Panc1 (cell line): Measurements from ENCODE around the gene KCNAB1. TPM values are rescaled to one million over a fixed set of nuclear protein-coding genes. Genes with fewer than 3 reads are reported as not detected.

ENCODE experiments used
- ATAC-seq: fragments of 200-7000 bp; cut with Tn5 transposase; 2 replicates; pipeline ENCODE4 v1.9.1; 2020; ENCODE audit warnings: mild to moderate bottlenecking, moderate library complexity
- BruUV-seq: library from RNA; stranded (reverse); fragments of 400-500 nt; replicated peaks from 2 replicates; lab custom pipeline; 2021; lab: Mats Ljungman, UMichigan
- CTCF ChIA-PET: fragments of 300-600 bp; sonication (Branson Sonifier 250); formaldehyde crosslinking; loops from one replicate; lab custom pipeline; 2022; ENCODE audit warnings: antibody characterized with exemption; lab: Charles Lee
- POLR2A ChIA-PET: fragments of 300-600 bp; sonication (Branson Sonifier 250); formaldehyde crosslinking; loops from one replicate; lab custom pipeline; 2022; ENCODE audit warnings: antibody characterized with exemption; lab: Charles Lee
- DNase-seq: peaks from one replicate; pipeline ENCODE4 v3.0.0-alpha.2; 2010; ENCODE audit warnings: low read depth, low spot score
- H3K27ac ChIP-seq: 2 replicates; pipeline ENCODE4 v1.5.1; 2011; ENCODE audit warnings: mild to moderate bottlenecking, low read length, inconsistent platforms
- H3K27me3 ChIP-seq: fragments of 200-500 bp; sonication (Bioruptor generic); 2 replicates; pipeline ENCODE4 v1.6.0; 2014; ENCODE audit warnings: low read length, inconsistent platforms; ENCODE audit not compliant: control insufficient read depth, insufficient read depth
- H3K36me3 ChIP-seq: fragments of 200-500 bp; sonication (Bioruptor generic); 2 replicates; pipeline ENCODE4 v1.5.1; 2014; ENCODE audit warnings: inconsistent platforms, mild to moderate bottlenecking, low read length, moderate library complexity; ENCODE audit not compliant: control insufficient read depth, insufficient read depth
- H3K4me1 ChIP-seq: 2 replicates; pipeline ENCODE4 v1.5.1; 2011; ENCODE audit warnings: inconsistent platforms, mild to moderate bottlenecking, low read length, moderate library complexity; ENCODE audit not compliant: control insufficient read depth, insufficient read depth
- H3K4me3 ChIP-seq, 2 experiments: 2 replicates each; pipeline ENCODE4 v1.5.1; 2011 to 2012; ENCODE audit warnings: low read depth in 2 of 2, low read length in 2 of 2, mild to moderate bottlenecking in 2 of 2, inconsistent platforms in 1 of 2, moderate library complexity in 1 of 2
- H3K9me3 ChIP-seq: fragments of 200-500 bp; sonication (Bioruptor generic); 2 replicates; pipeline ENCODE4 v1.5.1; 2014; ENCODE audit warnings: low read depth, mild to moderate bottlenecking, inconsistent platforms, low read length, moderate library complexity; ENCODE audit not compliant: control insufficient read depth, insufficient read depth
- CTCF ChIP-seq: fragments of 450-650 bp; IDR thresholded peaks from 2 replicates; pipeline ENCODE4 v1.5.1; 2017; ENCODE audit warnings: mild to moderate bottlenecking
- POLR2AphosphoS5 ChIP-seq: IDR thresholded peaks from 2 replicates; pipeline ENCODE4 v1.6.1; 2012; ENCODE audit warnings: mild to moderate bottlenecking, low read depth, low read length, moderate library complexity
- SIN3A ChIP-seq: IDR thresholded peaks from 2 replicates; pipeline ENCODE4 v1.6.1; 2012; ENCODE audit warnings: low read depth, mild to moderate bottlenecking, low read length, moderate library complexity, borderline replicate concordance; ENCODE audit not compliant: insufficient read depth
- TCF7L2 ChIP-seq: IDR thresholded peaks from 2 replicates; pipeline ENCODE4 v1.6.1; 2011; ENCODE audit warnings: mild to moderate bottlenecking, low read depth, low read length, inconsistent platforms
- in situ Hi-C: cut with HindIII; loops from 2 replicates; pipeline ENCODE4 v1.10.0; 2016; ENCODE audit warnings: low sequenced_read_pairs, low pct_unique_long_range_greater_than_20kb
- intact Hi-C: fragments of 100-400 bp; cut with micrococcal nuclease; formaldehyde crosslinking; loops from one replicate; pipeline ENCODE4 v1.10.0; 2022; ENCODE audit not compliant: unreplicated experiment
- total RNA-seq: library from RNA; stranded (reverse); gene quantifications from one replicate; pipeline ENCODE4 v1.2.1, GENCODE V29; 2021; ENCODE audit not compliant: unreplicated experiment
- TF ChIP-seq, protein P1 (sequence below), 2 experiments: IDR thresholded peaks; 2 replicates each; pipeline ENCODE4 v1.6.1; 2011 to 2012; ENCODE audit warnings: low read depth in 2 of 2, control low read depth in 1 of 2, low read length in 1 of 2, mild to moderate bottlenecking in 1 of 2, moderate library complexity in 1 of 2; ENCODE audit not compliant: insufficient read depth in 1 of 2

KCNAB1 gene
- total RNA-seq, 1 experiment from 2014 or later: not detected

DNA sequence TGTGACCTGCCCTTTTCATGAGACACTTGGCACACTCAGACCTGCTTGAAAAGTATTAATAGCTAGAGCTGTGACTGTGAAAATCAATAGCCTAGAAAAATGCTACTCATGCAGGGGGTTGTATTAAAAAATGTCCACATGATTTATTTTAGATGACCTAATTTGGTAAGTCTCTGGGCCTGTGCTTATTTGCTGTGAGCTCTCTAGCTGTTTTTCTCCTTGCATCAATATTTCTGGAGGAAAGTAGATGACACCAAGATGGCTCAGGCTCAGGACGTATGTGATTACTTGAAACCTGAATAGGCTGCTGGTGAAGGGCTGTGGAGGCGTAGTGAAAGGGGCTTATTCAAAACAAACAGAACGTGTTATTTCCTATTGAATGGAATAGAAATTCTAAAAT lies 29.5 kb downstream of the KCNAB1 start:
- Histone ChIP-seq H3K4me3 (no peak overlapping the region), H3K36me3 (no peaks in the 10 kb centered on the region), H3K9me3 (no peaks in the 10 kb centered on the region), H3K4me1 (no peaks in the 10 kb centered on the region), H3K27ac (no peak overlapping the region), H3K27me3 (peaks cover 3% of the 10 kb centered on the region; the same call in 1 of the 2 replicates)
- no peak for ATAC-seq
- no peak for DNase-seq
- TF ChIP-seq POLR2AphosphoS5: no peak
- TF ChIP-seq, protein P1, sequence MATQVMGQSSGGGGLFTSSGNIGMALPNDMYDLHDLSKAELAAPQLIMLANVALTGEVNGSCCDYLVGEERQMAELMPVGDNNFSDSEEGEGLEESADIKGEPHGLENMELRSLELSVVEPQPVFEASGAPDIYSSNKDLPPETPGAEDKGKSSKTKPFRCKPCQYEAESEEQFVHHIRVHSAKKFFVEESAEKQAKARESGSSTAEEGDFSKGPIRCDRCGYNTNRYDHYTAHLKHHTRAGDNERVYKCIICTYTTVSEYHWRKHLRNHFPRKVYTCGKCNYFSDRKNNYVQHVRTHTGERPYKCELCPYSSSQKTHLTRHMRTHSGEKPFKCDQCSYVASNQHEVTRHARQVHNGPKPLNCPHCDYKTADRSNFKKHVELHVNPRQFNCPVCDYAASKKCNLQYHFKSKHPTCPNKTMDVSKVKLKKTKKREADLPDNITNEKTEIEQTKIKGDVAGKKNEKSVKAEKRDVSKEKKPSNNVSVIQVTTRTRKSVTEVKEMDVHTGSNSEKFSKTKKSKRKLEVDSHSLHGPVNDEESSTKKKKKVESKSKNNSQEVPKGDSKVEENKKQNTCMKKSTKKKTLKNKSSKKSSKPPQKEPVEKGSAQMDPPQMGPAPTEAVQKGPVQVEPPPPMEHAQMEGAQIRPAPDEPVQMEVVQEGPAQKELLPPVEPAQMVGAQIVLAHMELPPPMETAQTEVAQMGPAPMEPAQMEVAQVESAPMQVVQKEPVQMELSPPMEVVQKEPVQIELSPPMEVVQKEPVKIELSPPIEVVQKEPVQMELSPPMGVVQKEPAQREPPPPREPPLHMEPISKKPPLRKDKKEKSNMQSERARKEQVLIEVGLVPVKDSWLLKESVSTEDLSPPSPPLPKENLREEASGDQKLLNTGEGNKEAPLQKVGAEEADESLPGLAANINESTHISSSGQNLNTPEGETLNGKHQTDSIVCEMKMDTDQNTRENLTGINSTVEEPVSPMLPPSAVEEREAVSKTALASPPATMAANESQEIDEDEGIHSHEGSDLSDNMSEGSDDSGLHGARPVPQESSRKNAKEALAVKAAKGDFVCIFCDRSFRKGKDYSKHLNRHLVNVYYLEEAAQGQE (IDR thresholded peaks at IDR 0.05; ENCODE audit: insufficient read depth in 1 of 2, low read depth in 2 of 2, low read length in 1 of 2): no peak
- no peak for TF ChIP-seq CTCF
- no peak for TF ChIP-seq SIN3A
- TF ChIP-seq TCF7L2: no peak
- intact Hi-C loops (loop anchor here (1.0 to 10.0 kb wide), 2 partner anchors 359 to 985 kb away; no protein-coding TSS in a partner anchor), in situ Hi-C loops (no loop called here)
- ChIA-PET CTCF (interaction anchor here (0.9 to 3.9 kb wide), 5 partner anchors 23 to 987 kb away, joined by 3 to 14 read pairs (median 3); no protein-coding TSS in a partner anchor), POLR2A (no interaction called here)
- BruUV-seq: no TSS peak

- ChIA-PET CTCF (interaction anchor here (0.5 to 3.9 kb wide), 8 partner anchors 22 to 987 kb away, joined by 3 to 14 read pairs (median 3); no protein-coding TSS in a partner anchor), POLR2A (no interaction called here)
- DNase-seq: peak; percentile 27
- peak; percentile 74; the same call in 1 of the 2 replicates for ATAC-seq
- no TSS peak for BruUV-seq
- H3K27ac ChIP-seq: no peak overlapping the region
- no peaks in the 10 kb centered on the region for H3K36me3 ChIP-seq
- no peaks in the 10 kb centered on the region; the same call in 1 of the 2 replicates for H3K27me3 ChIP-seq
- H3K4me3 ChIP-seq: no peak overlapping the region
- H3K9me3 ChIP-seq: no peaks in the 10 kb centered on the region
- H3K4me1 ChIP-seq: no peaks in the 10 kb centered on the region
- in situ Hi-C loops: no loop called here
- intact Hi-C loops: loop anchor here (1.0 to 10.0 kb wide), 3 partner anchors 232 to 984 kb away; no protein-coding TSS in a partner anchor
- TF ChIP-seq, protein P1 (IDR thresholded peaks at IDR 0.05; ENCODE audit: insufficient read depth in 1 of 2, low read depth in 2 of 2, low read length in 1 of 2): no peak
- TF ChIP-seq CTCF: peak; percentile 88
Observed at GRCh38 chr3:156150434-156151066, 30.2 kb downstream of the KCNAB1 start.
